ENCODE data around the gene ANKS1B. TPM values are rescaled to one million over a fixed set of nuclear protein-coding genes. Genes with fewer than 3 reads are reported as not detected.

ANKS1B gene
- total and polyA plus RNA-seq, 2 of the 4 experiments (the other 2 are of a cell fraction), result 0.17 to 0.18 TPM

- H3K56ac ChIP-seq (ENCODE audit: extremely low read depth, insufficient read depth, low read length), result no peak overlapping the region
- no peaks in the 10 kb centered on the region for H3K4me1 ChIP-seq (ENCODE audit: control insufficient read depth, insufficient read depth, low read length)
- no peak overlapping the region for H2BK20ac ChIP-seq (ENCODE audit: low read depth, low read length)
- POLR2A ChIA-PET (ENCODE audit: unreplicated experiment), result no interaction called here
- no peak overlapping the region for H3K4ac ChIP-seq (ENCODE audit: low read depth, low read length)
- ATAC-seq (ENCODE audit: low read depth) (no peak), DNase-seq (no peak)
- intact Hi-C loops (cut with micrococcal nuclease) (no loop called here), in situ Hi-C loops (cut with MboI; ENCODE audit: low sequenced_read_pairs) (no loop called here), dilution Hi-C loops (cut with HindIII; ENCODE audit: low sequenced_read_pairs, unreplicated experiment) (no loop called here)
- no peaks in the 10 kb centered on the region for H3K36me3 ChIP-seq (ENCODE audit: control insufficient read depth, insufficient read depth, low read length)
- no peak overlapping the region for H4K5ac ChIP-seq (ENCODE audit: low read depth, low read length)
- H3K27ac ChIP-seq (ENCODE audit: insufficient read depth, low read length), result no peak overlapping the region
- no peak overlapping the region for H3K4me2 ChIP-seq (ENCODE audit: low read depth, low read length)
- no peak overlapping the region for H2BK5ac ChIP-seq (ENCODE audit: low read depth, low read length, poor library complexity, severe bottlenecking)
- no peaks in the 10 kb centered on the region for H3K9me1 ChIP-seq (ENCODE audit: insufficient read depth, low read length)
- H3K14ac ChIP-seq (replicated peaks; ENCODE audit: low read depth, low read length), result no peak overlapping the region
- TF ChIP-seq BHLHE40 (IDR thresholded peaks at IDR 0.05; ENCODE audit: low read depth, low read length) (no peak), RCOR1 (IDR thresholded peaks at IDR 0.05; ENCODE audit: insufficient replicate concordance, low read length) (no peak), FOS (IDR thresholded peaks at IDR 0.05; ENCODE audit: low read depth, low read length) (no peak), CTCF (conservative IDR thresholded peaks at IDR 0.05; ENCODE audit: low read depth, low read length) (no peak), MAFK (IDR thresholded peaks at IDR 0.05; ENCODE audit: low read depth, low read length) (no peak), MAZ (IDR thresholded peaks at IDR 0.05; ENCODE audit: borderline replicate concordance, low read depth, low read length) (no peak), ELK1 (IDR thresholded peaks at IDR 0.05; ENCODE audit: borderline replicate concordance, low read depth, low read length) (no peak)
- H3K23ac ChIP-seq (ENCODE audit: low read depth, low read length), result no peak overlapping the region
- no peak overlapping the region for H2BK15ac ChIP-seq (ENCODE audit: low read depth, low read length)
- no CpG with 5 or more reads among the region's 1 CpG for WGBS, 2 experiments (ENCODE audit: extremely low coverage in 2 of 2, insufficient read length in 1 of 2)
- H2AFZ ChIP-seq (replicated peaks; ENCODE audit: low read length, poor library complexity), result no peak overlapping the region
- H3K9ac ChIP-seq (ENCODE audit: low read depth, low read length), result no peak overlapping the region
- no peak overlapping the region for H2AK5ac ChIP-seq (ENCODE audit: low read depth, low read length)
- H4K91ac ChIP-seq (ENCODE audit: insufficient read depth, low read depth, low read length), result no peak overlapping the region
- H3K79me1 ChIP-seq (ENCODE audit: low read depth in 1 of 2, low read length in 2 of 2), result no peaks in the 10 kb centered on the region
- H4K8ac ChIP-seq (ENCODE audit: low read depth in 2 of 2, low read length in 2 of 2), result no peak overlapping the region
- 0 out of 2 replicates have a peak, but pooled peaks cover 2% of the 10 kb centered on the region for H3K27me3 ChIP-seq (ENCODE audit: control insufficient read depth, insufficient read depth, low read length)
- H3K4me3 ChIP-seq (ENCODE audit: insufficient read depth, low read depth, low read length), result no peak overlapping the region
- H3K9me3 ChIP-seq (ENCODE audit: control insufficient read depth, insufficient read depth, low read length), result no peaks in the 10 kb centered on the region
- no peak overlapping the region for H2BK120ac ChIP-seq (ENCODE audit: low read depth, low read length)
- BruUV-seq (replicated peaks), result no TSS peak
- no peak overlapping the region for H3K18ac ChIP-seq (ENCODE audit: low read depth, low read length)
- H2AK9ac ChIP-seq (replicated peaks; ENCODE audit: low read depth, low read length, poor library complexity), result no peak overlapping the region
- CTCF ChIA-PET, result no interaction called here
- H4K20me1 ChIP-seq (ENCODE audit: insufficient read depth, low read length), result no peaks in the 10 kb centered on the region
Measured at GRCh38 chr12:98873776-98874175, 1111.0 kb downstream of the ANKS1B start.

Measured in IMR-90 (cell line).